Endothelial cell of umbilical vein (primary cell): ENCODE results near the gene DLEC1. TPM values are rescaled to one million over a fixed set of nuclear protein-coding genes. Genes with fewer than 3 reads are reported as not detected.

Experiments used
- BruUV-seq: library from RNA; stranded (reverse); fragments of 400-500 nt; replicated peaks from 2 replicates; lab custom pipeline; 2021; lab: Mats Ljungman, UMichigan
- CTCF ChIA-PET: fragments of 300-600, 350-600 bp; sonication (Branson Sonifier 250); formaldehyde crosslinking; loops from one replicate; lab custom pipeline; 2021; ENCODE audit warnings: antibody characterized with exemption, inconsistent platforms; lab: Charles Lee
- POLR2A ChIA-PET: fragments of 300-600, 350-600 bp; sonication (Branson Sonifier 250); formaldehyde crosslinking; loops from one replicate; lab custom pipeline; 2021; ENCODE audit warnings: antibody characterized with exemption, inconsistent platforms; lab: Charles Lee
- DNase-seq: peaks from one replicate; pipeline ENCODE4 v3.0.0-alpha.2; 2011; ENCODE audit warnings: low read depth, low spot score
- FAIRE-seq: peaks from 2 replicates; lab custom pipeline; 2011; peaks lifted over from hg19 to GRCh38; lab: Jason Lieb, UNC
- H2AFZ ChIP-seq: 2 replicates; pipeline ENCODE4 v1.6.0; 2012; ENCODE audit warnings: low read depth, low read length, control low read depth, inconsistent platforms
- H3K27ac ChIP-seq: 2 replicates; pipeline ENCODE4 v1.5.1; 2011; ENCODE audit warnings: low read depth, mild to moderate bottlenecking, control low read depth, low read length, moderate library complexity; ENCODE audit not compliant: insufficient read depth
- H3K27me3 ChIP-seq, 2 experiments: 2 replicates each; pipeline versions ENCODE4 v1.6.0 to v1.6.1; 2011; ENCODE audit warnings: low read length in 2 of 2, mixed read lengths in 1 of 2; ENCODE audit not compliant: control insufficient read depth in 2 of 2, insufficient read depth in 2 of 2
- H3K36me3 ChIP-seq, 2 experiments: 2 replicates in 1 of 2; 3 replicates in 1 of 2; pipeline ENCODE4 v1.5.1; 2011; ENCODE audit warnings: low read length in 2 of 2, mild to moderate bottlenecking in 1 of 2, moderate library complexity in 1 of 2; ENCODE audit not compliant: control insufficient read depth in 2 of 2, insufficient read depth in 2 of 2; ENCODE audit errors: extremely low read depth in 1 of 2
- H3K4me1 ChIP-seq: 3 replicates; pipeline ENCODE4 v1.5.1; 2011; ENCODE audit warnings: mild to moderate bottlenecking, low read length; ENCODE audit not compliant: control insufficient read depth, insufficient read depth; ENCODE audit errors: extremely low read depth
- H3K4me2 ChIP-seq: 2 replicates; pipeline ENCODE4 v1.6.1; 2011; ENCODE audit warnings: low read length, control low read depth, mixed read lengths; ENCODE audit not compliant: insufficient read depth
- H3K4me3 ChIP-seq, 3 experiments: fragments of 200-600 bp in 1 of 3; sonication (generic), shearing (Covaris generic) in 1 of 3; replicated peaks in 1 of 3; 2 replicates each; pipeline ENCODE4 v1.5.1; 2011 to 2016; ENCODE audit warnings: control low read depth in 3 of 3, low read length in 3 of 3, mild to moderate bottlenecking in 2 of 3, inconsistent platforms in 1 of 3, low read depth in 1 of 3, moderate library complexity in 1 of 3; ENCODE audit not compliant: insufficient read depth in 1 of 3
- H3K79me2 ChIP-seq: 2 replicates; pipeline ENCODE4 v1.6.0; 2012; ENCODE audit warnings: low read length, inconsistent platforms; ENCODE audit not compliant: control insufficient read depth, insufficient read depth
- H3K9ac ChIP-seq: replicated peaks from 2 replicates; pipeline ENCODE3; 2011; ENCODE audit warnings: low read length, control low read depth; ENCODE audit not compliant: insufficient read depth; ENCODE audit errors: extremely low read depth
- H3K9me1 ChIP-seq: replicated peaks from 3 replicates; pipeline ENCODE4 v1.6.0; 2011; ENCODE audit warnings: mild to moderate bottlenecking, low read length; ENCODE audit not compliant: control insufficient read depth, insufficient read depth; ENCODE audit errors: extremely low read depth
- H3K9me3 ChIP-seq: replicated peaks from 2 replicates; pipeline ENCODE4 v1.5.1; 2012; ENCODE audit warnings: low read length, inconsistent platforms; ENCODE audit not compliant: control insufficient read depth, insufficient read depth
- H4K20me1 ChIP-seq: replicated peaks from 2 replicates; pipeline ENCODE3; 2011; ENCODE audit warnings: mild to moderate bottlenecking, low read length; ENCODE audit not compliant: control insufficient read depth, insufficient read depth; ENCODE audit errors: extremely low read depth
- EZH2 ChIP-seq: IDR thresholded peaks from 2 replicates; pipeline ENCODE4 v1.6.1; 2012; ENCODE audit warnings: borderline replicate concordance, low read depth, mild to moderate bottlenecking, moderate library complexity, low read length, inconsistent platforms; ENCODE audit not compliant: severe bottlenecking
- FOS ChIP-seq: IDR thresholded peaks from 2 replicates; pipeline ENCODE4 v1.6.1; 2011; ENCODE audit warnings: mild to moderate bottlenecking, low read length, moderate library complexity, borderline replicate concordance; ENCODE audit not compliant: insufficient read depth
- GATA2 ChIP-seq: IDR thresholded peaks from 2 replicates; pipeline ENCODE4 v1.7.0; 2011; ENCODE audit warnings: low read depth, mild to moderate bottlenecking, moderate library complexity, mixed read lengths, low read length; ENCODE audit not compliant: insufficient read length, insufficient read depth
- JUN ChIP-seq: IDR thresholded peaks from 2 replicates; pipeline ENCODE4 v1.6.1; 2011; ENCODE audit warnings: borderline replicate concordance, low read depth; ENCODE audit not compliant: insufficient read length, insufficient read depth
- MYC ChIP-seq: IDR thresholded peaks from one replicate; pipeline ENCODE4 v1.6.1; 2011; ENCODE audit warnings: mild to moderate bottlenecking, low read depth, low read length
- POLR2A ChIP-seq: IDR thresholded peaks from 2 replicates; pipeline ENCODE4 v1.6.1; 2012; ENCODE audit warnings: low read depth, mild to moderate bottlenecking, control low read depth, low read length
- POLR2AphosphoS5 ChIP-seq: IDR thresholded peaks from 2 replicates; pipeline ENCODE4 v1.6.1; 2012; ENCODE audit warnings: low read depth, mild to moderate bottlenecking, control low read depth, low read length, moderate library complexity; ENCODE audit not compliant: insufficient read depth
- dilution Hi-C: fragments of 300-500 bp; cut with MboI; formaldehyde crosslinking; loops from one replicate; pipeline ENCODE4 v1.15.0; 2019; ENCODE audit warnings: low sequenced_read_pairs; ENCODE audit not compliant: extremely low pct_ligation_motif_present
- intact Hi-C: fragments of 100-400 bp; cut with micrococcal nuclease; formaldehyde crosslinking; loops from one replicate; pipeline ENCODE4 v1.10.0; 2022
- polyA plus RNA-seq, 4 experiments: library from polyadenylated mRNA; depleted of rRNA in 3 of 4; stranded (reverse) in 3 of 4; unstranded in 1 of 4; fragments of >200 nt; gene quantifications; 2 replicates each; pipeline versions ENCODE4 v1.2.1 to v1.2.3, GENCODE V29; 2011 to 2012; ENCODE audit warnings: missing spikeins in 1 of 4
- total RNA-seq: library from RNA; stranded (reverse); gene quantifications from 2 replicates; pipeline ENCODE4 v1.2.3, GENCODE V29; 2021
- TF ChIP-seq, protein P1 (sequence below), 2 donors: IDR thresholded peaks; 1 replicate in 1 of 2; 2 replicates in 1 of 2; pipeline ENCODE4 v1.5.1; 2011; ENCODE audit warnings: low read length in 2 of 2, mild to moderate bottlenecking in 2 of 2, moderate library complexity in 2 of 2, control low read depth in 1 of 2, inconsistent platforms in 1 of 2, low read depth in 1 of 2; ENCODE audit not compliant: insufficient read depth in 1 of 2; ENCODE audit errors: extremely low read depth in 1 of 2
- TF ChIP-seq, protein P2 (sequence below): IDR thresholded peaks from 2 replicates; pipeline ENCODE4 v1.6.1; 2011; ENCODE audit not compliant: insufficient read depth, insufficient read length

DLEC1 gene
- total and polyA plus RNA-seq, 2 donors (not counting 3 experiments of a cell fraction or from before 2014, with no cell fraction given): not detected

DNA sequence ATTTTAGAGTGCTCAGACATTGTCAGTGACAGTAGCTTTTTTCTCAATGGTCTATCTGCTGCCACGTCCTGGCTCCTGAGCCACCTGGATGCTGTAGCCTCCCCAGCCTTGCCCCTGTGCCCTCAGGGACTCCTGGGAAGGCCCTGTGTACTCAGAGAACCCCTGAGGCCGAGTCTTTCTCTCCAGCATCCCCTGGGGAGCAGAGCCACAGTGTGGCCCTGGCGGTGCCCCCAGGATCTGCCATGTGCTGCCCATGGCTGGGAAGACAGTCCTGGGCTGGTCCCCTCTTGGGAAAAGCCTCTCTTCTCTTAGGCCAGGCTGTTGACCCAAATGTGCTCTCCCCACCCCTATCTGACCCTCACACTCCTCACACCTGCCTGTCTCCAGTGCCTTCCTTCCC is 104.5 kb downstream of the DLEC1 start:
- H3K9ac ChIP-seq: no peak overlapping the region
- TF ChIP-seq EZH2 (no peak), POLR2A (no peak), GATA2 (no peak), JUN (no peak), FOS (no peak), MYC (no peak), POLR2AphosphoS5 (no peak)
- TF ChIP-seq, protein P1, sequence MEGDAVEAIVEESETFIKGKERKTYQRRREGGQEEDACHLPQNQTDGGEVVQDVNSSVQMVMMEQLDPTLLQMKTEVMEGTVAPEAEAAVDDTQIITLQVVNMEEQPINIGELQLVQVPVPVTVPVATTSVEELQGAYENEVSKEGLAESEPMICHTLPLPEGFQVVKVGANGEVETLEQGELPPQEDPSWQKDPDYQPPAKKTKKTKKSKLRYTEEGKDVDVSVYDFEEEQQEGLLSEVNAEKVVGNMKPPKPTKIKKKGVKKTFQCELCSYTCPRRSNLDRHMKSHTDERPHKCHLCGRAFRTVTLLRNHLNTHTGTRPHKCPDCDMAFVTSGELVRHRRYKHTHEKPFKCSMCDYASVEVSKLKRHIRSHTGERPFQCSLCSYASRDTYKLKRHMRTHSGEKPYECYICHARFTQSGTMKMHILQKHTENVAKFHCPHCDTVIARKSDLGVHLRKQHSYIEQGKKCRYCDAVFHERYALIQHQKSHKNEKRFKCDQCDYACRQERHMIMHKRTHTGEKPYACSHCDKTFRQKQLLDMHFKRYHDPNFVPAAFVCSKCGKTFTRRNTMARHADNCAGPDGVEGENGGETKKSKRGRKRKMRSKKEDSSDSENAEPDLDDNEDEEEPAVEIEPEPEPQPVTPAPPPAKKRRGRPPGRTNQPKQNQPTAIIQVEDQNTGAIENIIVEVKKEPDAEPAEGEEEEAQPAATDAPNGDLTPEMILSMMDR (IDR thresholded peaks at IDR 0.05; ENCODE audit: extremely low read depth in 1 of 2, insufficient read depth in 1 of 2, low read depth in 1 of 2, low read length in 2 of 2): no peak
- TF ChIP-seq, protein P2, sequence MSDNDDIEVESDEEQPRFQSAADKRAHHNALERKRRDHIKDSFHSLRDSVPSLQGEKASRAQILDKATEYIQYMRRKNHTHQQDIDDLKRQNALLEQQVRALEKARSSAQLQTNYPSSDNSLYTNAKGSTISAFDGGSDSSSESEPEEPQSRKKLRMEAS: no peak
- H3K4me3 ChIP-seq: no peak overlapping the region
- intact Hi-C loops: no loop called here
- no peaks in the 10 kb centered on the region for H3K9me3 ChIP-seq
- H3K4me1 ChIP-seq: peaks cover 10% of the 10 kb centered on the region
- DNase-seq (no peak), FAIRE-seq (no peak)
- H3K27me3 ChIP-seq: peaks cover 3 to 10% of the 10 kb centered on the region in 2 experiments
- no peak overlapping the region for H2AFZ ChIP-seq
- BruUV-seq: no TSS peak
- no peaks in the 10 kb centered on the region for H3K9me1 ChIP-seq
- peaks cover 0 to 14% of the 10 kb centered on the region in 2 experiments for H3K36me3 ChIP-seq
- ChIA-PET POLR2A (interaction anchor here (1.1 kb wide), 1 partner anchor 21 kb away, joined by 3 read pairs; the partner anchor contains the start of gene OXSR1), CTCF (interaction anchor here (0.7 kb wide), 1 partner anchor 15 kb away, joined by 3 read pairs; no protein-coding TSS in a partner anchor)
- no peaks in the 10 kb centered on the region for H4K20me1 ChIP-seq
- dilution Hi-C loops: no loop called here
- H3K79me2 ChIP-seq: no peaks in the 10 kb centered on the region
- H3K27ac ChIP-seq: no peak overlapping the region
- no peak overlapping the region for H3K4me2 ChIP-seq
